PC-9 (cell line): ENCODE measurements around the gene PHLPP1.

ENCODE experiments used
- CTCF ChIP-seq: fragments of 200-600 bp; sonication (generic); conservative IDR thresholded peaks from 2 replicates; pipeline ENCODE4 v1.6.1; 2017; ENCODE audit warnings: mixed run types, antibody characterized with exemption, mild to moderate bottlenecking, moderate library complexity
- EZH2 ChIP-seq: fragments of 200-600 bp; sonication (generic); IDR thresholded peaks from 2 replicates; pipeline ENCODE4 v1.8.0; 2017; ENCODE audit warnings: antibody characterized with exemption, low read depth

GRCh38 chr18:62744076-62744968, 29.0 kb downstream of the PHLPP1 start:
- no peak for TF ChIP-seq CTCF
- no peak for TF ChIP-seq EZH2
